HG03064 (cell line): Measurements from ENCODE around the gene RUBCN.
"Not testable (repeated sequence)": the region's sequence is repeated elsewhere in the genome, so short reads cannot be mapped to it uniquely, and the experiment has no call there.

Experiments used
- ATAC-seq: cut with Tn5 transposase; IDR thresholded peaks from one replicate; pipeline ENCODE4 v1.9.1; 2021; ENCODE audit warnings: low read depth; ENCODE audit not compliant: unreplicated experiment

RUBCN gene

GRCh38 chr3:197661234-197661834, 75.4 kb downstream of the RUBCN start:
- ATAC-seq, result not testable (repeated sequence)

GRCh38 chr3:197659701-197660100, 77.0 kb downstream of the RUBCN start:
- ATAC-seq, result not testable (repeated sequence)

- not testable (repeated sequence) for ATAC-seq
These were observed 77.6 kb downstream of the RUBCN start for GRCh38 chr3:197659144-197659543.

GRCh38 chr3:197658706-197659105, 78.0 kb downstream of the RUBCN start:
- not testable (repeated sequence) for ATAC-seq

GRCh38 chr3:197657541-197658292, 79.0 kb downstream of the RUBCN start:
- ATAC-seq, result not testable (repeated sequence)

- ATAC-seq, result not testable (repeated sequence)
These were observed 79.7 kb downstream of the RUBCN start for GRCh38 chr3:197656960-197657359.

- ATAC-seq, result not testable (repeated sequence)
These were observed 80.6 kb downstream of the RUBCN start for GRCh38 chr3:197656129-197656528.

GRCh38 chr3:197654998-197655330, 81.7 kb downstream of the RUBCN start:
- not testable (repeated sequence) for ATAC-seq

- peak; percentile 77 for ATAC-seq
These were observed 82.4 kb downstream of the RUBCN start for GRCh38 chr3:197654090-197654997.

- not testable (repeated sequence) for ATAC-seq
These were observed 83.8 kb downstream of the RUBCN start for GRCh38 chr3:197652860-197653259.

- not testable (repeated sequence) for ATAC-seq
These were observed 89.1 kb downstream of the RUBCN start for GRCh38 chr3:197647649-197648048.

GRCh38 chr3:197647191-197647590, 89.5 kb downstream of the RUBCN start:
- ATAC-seq, result not testable (repeated sequence)

GRCh38 chr3:197646294-197646693, 90.4 kb downstream of the RUBCN start:
- not testable (repeated sequence) for ATAC-seq

GRCh38 chr3:197637556-197637955, 99.1 kb downstream of the RUBCN start:
- not testable (repeated sequence) for ATAC-seq

GRCh38 chr3:197631989-197632388, 104.7 kb downstream of the RUBCN start:
- not testable (repeated sequence) for ATAC-seq

- not testable (repeated sequence) for ATAC-seq
These were observed 105.9 kb downstream of the RUBCN start for GRCh38 chr3:197630766-197631165.

- ATAC-seq, result not testable (repeated sequence)
These were observed 107.4 kb downstream of the RUBCN start for GRCh38 chr3:197629286-197629685.

GRCh38 chr3:197627772-197628523, 108.8 kb downstream of the RUBCN start:
- ATAC-seq, result peak; percentile 77

- ATAC-seq, result not testable (repeated sequence)
These were observed 109.4 kb downstream of the RUBCN start for GRCh38 chr3:197627158-197627771.
